Hepatocyte (in vitro differentiated cells): ENCODE results near the gene ASPSCR1. TPM values are rescaled to one million over a fixed set of nuclear protein-coding genes. Genes with fewer than 3 reads are reported as not detected.
A peak's percentile ranks its signal among the peaks of the same experiment; 100 is the strongest.

Experiments
- DNase-seq: peaks from one replicate; pipeline ENCODE4 v3.0.0-alpha.2; 2016; ENCODE audit warnings: low spot score
- H2AFZ ChIP-seq: fragments of 200-600 bp; sonication (generic); 2 replicates; pipeline ENCODE4 v1.6.0; 2016; ENCODE audit warnings: antibody characterized with exemption, mild to moderate bottlenecking
- H3K27ac ChIP-seq: fragments of 200-600 bp; sonication (generic); 2 replicates; pipeline ENCODE4 v1.5.1; 2016; ENCODE audit warnings: mild to moderate bottlenecking
- H3K27me3 ChIP-seq: fragments of 200-600 bp; sonication (generic); 2 replicates; pipeline ENCODE4 v1.6.1; 2016
- H3K36me3 ChIP-seq: fragments of 200-600 bp; sonication (generic); replicated peaks from 2 replicates; pipeline ENCODE4 v1.5.1; 2016; ENCODE audit warnings: low read depth; ENCODE audit not compliant: insufficient read depth
- H3K4me1 ChIP-seq: fragments of 200-600 bp; sonication (generic); 2 replicates; pipeline ENCODE4 v1.5.1; 2016; ENCODE audit warnings: mild to moderate bottlenecking, moderate library complexity; ENCODE audit not compliant: insufficient read depth
- H3K4me2 ChIP-seq: fragments of 200-600 bp; sonication (generic); 2 replicates; pipeline ENCODE4 v1.6.0; 2016
- H3K4me3 ChIP-seq: fragments of 200-600 bp; sonication (generic); 2 replicates; pipeline ENCODE4 v1.5.1; 2016; ENCODE audit warnings: mild to moderate bottlenecking
- H3K79me2 ChIP-seq: fragments of 200-600 bp; sonication (generic); 2 replicates; pipeline ENCODE4 v1.6.0; 2017; ENCODE audit warnings: mild to moderate bottlenecking
- H3K9me2 ChIP-seq: fragments of 200-600 bp; sonication (generic); replicated peaks from 2 replicates; pipeline ENCODE4 v1.6.0; 2017; ENCODE audit warnings: mild to moderate bottlenecking; ENCODE audit not compliant: insufficient read depth
- H3K9me3 ChIP-seq: fragments of 200-600 bp; sonication (generic); 2 replicates; pipeline ENCODE4 v1.5.1; 2016; ENCODE audit warnings: low read depth, mild to moderate bottlenecking
- H4K20me1 ChIP-seq: fragments of 200-600 bp; sonication (generic); 2 replicates; pipeline ENCODE4 v1.6.0; 2016; ENCODE audit warnings: mild to moderate bottlenecking; ENCODE audit not compliant: insufficient read depth, poor library complexity, severe bottlenecking
- EZH2 ChIP-seq: fragments of 200-600 bp; sonication (generic); IDR thresholded peaks from 2 replicates; pipeline ENCODE4 v1.6.1; 2016; ENCODE audit warnings: antibody characterized with exemption, mild to moderate bottlenecking, borderline replicate concordance
- EZH2phosphoT487 ChIP-seq: fragments of 200-600 bp; sonication (generic); IDR thresholded peaks from one replicate; pipeline ENCODE4 v1.6.1; 2018; ENCODE audit warnings: antibody characterized with exemption, mild to moderate bottlenecking, low read depth, moderate library complexity; ENCODE audit not compliant: unreplicated experiment, severe bottlenecking
- WGBS: methylation state at CpG from one replicate; pipeline ENCODE4 v1.1.6; 2016; ENCODE audit warnings: low lambda C conversion rate; ENCODE audit errors: missing lambda C conversion rate; 5-methylcytosine and 5-hydroxymethylcytosine counted together
- polyA plus RNA-seq: library from polyadenylated mRNA; unstranded; fragments of >200 nt; fragmentation: Nextera tagmentation; extraction: Ambion mirVana; gene quantifications from 2 replicates; pipeline ENCODE4 v1.2.1, GENCODE V29; 2016
- total RNA-seq: library from RNA; depleted of rRNA; stranded (reverse); fragments of >200 nt; gene quantifications from 2 replicates; pipeline ENCODE4 v1.2.3, GENCODE V29; 2014
- TF ChIP-seq, protein P1 (sequence below): fragments of 200-600 bp; sonication (generic); IDR thresholded peaks from 2 replicates; pipeline ENCODE4 v1.5.1; 2016; ENCODE audit warnings: antibody characterized with exemption, mild to moderate bottlenecking; ENCODE audit not compliant: poor library complexity

The ASPSCR1 gene
- total and polyA plus RNA-seq, 2 experiments from 2014 or later, result 28.4 to 45.9 TPM

DNA sequence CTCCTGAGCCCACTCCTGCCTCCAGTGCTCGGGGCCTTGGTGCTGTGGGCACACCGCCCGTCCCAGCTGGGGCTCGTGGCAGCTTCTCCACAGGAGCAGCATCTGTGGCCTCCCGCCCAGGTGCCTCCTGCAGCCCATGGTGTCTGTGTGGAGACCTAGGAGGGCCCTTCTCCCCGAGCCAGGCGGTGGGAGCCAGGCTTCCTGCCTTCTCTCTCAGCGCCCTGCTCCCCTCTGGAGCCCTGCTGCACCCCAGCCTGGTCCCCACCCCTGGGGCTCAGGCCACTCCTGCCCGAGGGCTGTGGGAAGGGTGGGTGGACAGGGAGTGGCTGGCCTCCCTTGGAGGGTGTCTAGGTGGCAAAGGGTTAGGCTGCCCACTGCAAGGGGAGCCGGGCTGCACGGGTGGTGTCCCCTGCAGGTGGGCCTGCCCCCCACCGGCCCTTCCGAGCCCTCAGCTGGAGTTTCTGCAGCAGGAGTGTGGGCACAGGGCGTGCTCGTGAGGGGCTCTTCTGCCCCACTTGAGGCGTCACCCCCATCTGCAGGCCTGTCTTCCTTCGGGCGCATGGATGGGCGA, 34.3 kb downstream of the ASPSCR1 start:
- no peaks in the 10 kb centered on the region for H3K9me3 ChIP-seq
- H3K4me2 ChIP-seq, result no peak overlapping the region
- H2AFZ ChIP-seq, result no peak overlapping the region
- H3K27me3 ChIP-seq, result no peaks in the 10 kb centered on the region
- no peaks in the 10 kb centered on the region for H4K20me1 ChIP-seq
- TF ChIP-seq EZH2phosphoT487, result no peak
- TF ChIP-seq EZH2, result no peak
- TF ChIP-seq, protein P1, sequence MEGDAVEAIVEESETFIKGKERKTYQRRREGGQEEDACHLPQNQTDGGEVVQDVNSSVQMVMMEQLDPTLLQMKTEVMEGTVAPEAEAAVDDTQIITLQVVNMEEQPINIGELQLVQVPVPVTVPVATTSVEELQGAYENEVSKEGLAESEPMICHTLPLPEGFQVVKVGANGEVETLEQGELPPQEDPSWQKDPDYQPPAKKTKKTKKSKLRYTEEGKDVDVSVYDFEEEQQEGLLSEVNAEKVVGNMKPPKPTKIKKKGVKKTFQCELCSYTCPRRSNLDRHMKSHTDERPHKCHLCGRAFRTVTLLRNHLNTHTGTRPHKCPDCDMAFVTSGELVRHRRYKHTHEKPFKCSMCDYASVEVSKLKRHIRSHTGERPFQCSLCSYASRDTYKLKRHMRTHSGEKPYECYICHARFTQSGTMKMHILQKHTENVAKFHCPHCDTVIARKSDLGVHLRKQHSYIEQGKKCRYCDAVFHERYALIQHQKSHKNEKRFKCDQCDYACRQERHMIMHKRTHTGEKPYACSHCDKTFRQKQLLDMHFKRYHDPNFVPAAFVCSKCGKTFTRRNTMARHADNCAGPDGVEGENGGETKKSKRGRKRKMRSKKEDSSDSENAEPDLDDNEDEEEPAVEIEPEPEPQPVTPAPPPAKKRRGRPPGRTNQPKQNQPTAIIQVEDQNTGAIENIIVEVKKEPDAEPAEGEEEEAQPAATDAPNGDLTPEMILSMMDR, result no peak
- H3K9me2 ChIP-seq, result no peaks in the 10 kb centered on the region
- WGBS, result 91% methylated on average over 19 of the region's 19 CpGs
- DNase-seq, result no peak
- no peaks in the 10 kb centered on the region for H3K36me3 ChIP-seq
- peaks cover 10% of the 10 kb centered on the region for H3K4me1 ChIP-seq
- no peak overlapping the region for H3K27ac ChIP-seq
- no peak overlapping the region for H3K4me3 ChIP-seq
- no peaks in the 10 kb centered on the region for H3K79me2 ChIP-seq

DNA sequence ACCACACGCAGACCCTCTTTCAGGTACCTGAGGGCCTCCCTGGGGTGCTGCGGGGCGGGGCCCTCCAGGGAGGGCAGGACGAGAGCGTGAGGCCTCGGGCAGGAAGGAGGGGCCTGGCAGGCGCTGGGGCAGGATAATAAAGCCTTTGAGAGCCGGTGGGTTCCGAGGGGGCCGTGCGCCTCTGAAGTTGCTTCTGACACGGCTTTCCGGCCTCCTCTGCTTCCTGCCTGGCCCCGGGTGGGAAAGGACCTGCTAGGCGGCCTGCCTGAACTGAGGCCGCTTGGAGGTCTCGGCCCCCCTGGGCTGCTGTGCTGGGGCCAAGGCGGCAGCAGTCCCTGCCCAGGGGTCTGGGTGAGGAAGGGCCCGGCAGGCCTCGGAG, 34.8 kb downstream of the ASPSCR1 start:
- no peaks in the 10 kb centered on the region for H4K20me1 ChIP-seq
- H3K79me2 ChIP-seq, result no peaks in the 10 kb centered on the region
- H3K4me3 ChIP-seq, result no peak overlapping the region
- TF ChIP-seq EZH2phosphoT487 (no peak), EZH2 (no peak)
- TF ChIP-seq, protein P1, result no peak
- no peak for DNase-seq
- H3K4me1 ChIP-seq, result peaks cover 10% of the 10 kb centered on the region
- H2AFZ ChIP-seq, result no peak overlapping the region
- H3K27ac ChIP-seq, result peak overlapping the region; percentile 76
- no peaks in the 10 kb centered on the region for H3K9me3 ChIP-seq
- H3K36me3 ChIP-seq, result no peaks in the 10 kb centered on the region
- no peaks in the 10 kb centered on the region for H3K9me2 ChIP-seq
- H3K4me2 ChIP-seq, result no peak overlapping the region
- H3K27me3 ChIP-seq, result no peaks in the 10 kb centered on the region
- WGBS, result 77% methylated on average over 19 of the region's 20 CpGs

DNA sequence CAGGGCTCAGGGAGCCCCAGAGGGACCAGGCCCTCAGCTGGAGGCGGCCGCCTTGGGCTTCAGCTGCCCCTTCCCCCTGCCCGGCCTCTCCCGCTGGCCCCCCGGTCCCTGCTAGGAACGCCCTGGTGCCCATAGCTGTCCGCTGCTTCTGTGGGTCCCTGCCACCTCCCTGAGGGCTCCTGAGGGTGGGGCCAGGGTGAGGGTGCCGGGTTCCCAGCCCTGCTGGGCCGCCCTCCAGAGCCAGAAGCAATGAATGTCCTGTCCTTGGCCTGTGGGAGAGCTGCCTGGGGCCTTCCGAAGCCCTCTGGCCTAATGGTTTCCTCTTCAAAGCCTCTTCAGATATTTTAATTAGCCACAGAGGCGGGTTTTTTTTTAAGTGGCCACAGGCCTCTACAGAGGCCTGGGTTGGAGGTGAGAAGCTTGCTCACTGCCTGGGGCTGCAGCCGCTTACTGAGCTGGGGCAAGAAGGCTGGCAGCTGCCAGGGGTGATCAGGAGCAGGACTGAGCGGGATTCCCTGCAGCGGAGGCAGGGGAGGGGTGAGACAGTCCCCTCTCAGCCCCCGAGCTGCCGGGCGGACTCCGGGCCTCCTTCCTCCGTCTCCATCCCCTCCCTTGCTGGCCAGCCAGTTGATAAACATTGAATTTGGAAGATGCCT, 35.3 kb downstream of the ASPSCR1 start:
- Histone ChIP-seq H3K27me3 (no peaks in the 10 kb centered on the region), H3K36me3 (no peaks in the 10 kb centered on the region), H3K9me3 (no peaks in the 10 kb centered on the region), H3K9me2 (no peaks in the 10 kb centered on the region), H3K4me3 (no peak overlapping the region), H3K4me1 (peaks cover 10% of the 10 kb centered on the region), H3K27ac (peak overlapping the region; percentile 76), H3K79me2 (no peaks in the 10 kb centered on the region), H3K4me2 (peak overlapping the region; percentile 19), H2AFZ (no peak overlapping the region), H4K20me1 (no peaks in the 10 kb centered on the region)
- DNase-seq, result no peak
- TF ChIP-seq EZH2 (no peak), EZH2phosphoT487 (no peak)
- TF ChIP-seq, protein P1, result no peak
- WGBS, result 70% methylated on average over 16 of the region's 19 CpGs
